ENCODE measurements around the gene NLN. TPM values are rescaled to one million over a fixed set of nuclear protein-coding genes. Genes with fewer than 3 reads are reported as not detected.
"Not testable (repeated sequence)": the region's sequence is repeated elsewhere in the genome, so short reads cannot be mapped to it uniquely, and the experiment has no call there.

Gene NLN
- 28.4 TPM for polyA plus RNA-seq (2013, experiment 1 of 2; ENCODE audit: insufficient read length)
- polyA plus RNA-seq (2013, experiment 2 of 2; ENCODE audit: insufficient read length), result 27.7 TPM

- DNase-seq, result peak; percentile 85
Observed at GRCh38 chr5:65721720-65722574, at the start of gene NLN, which contains the start of gene SGTB. Gene NLN (plus strand): TSS chr5:65722205. CDS start chr5:65722374, 169 bp downstream. Gene SGTB (minus strand): TSS chr5:65722109. CDS start chr5:65720807, 1,302 bp downstream.

- DNase-seq, result peak; percentile 48
Observed at GRCh38 chr5:65672796-65673195, 49.2 kb upstream of the NLN start.

GRCh38 chr5:65674749-65675148 is 47.3 kb upstream of the NLN start:
- no peak for DNase-seq

- not testable (repeated sequence) for DNase-seq
Observed at GRCh38 chr5:65676056-65676455, 45.9 kb upstream of the NLN start.

- DNase-seq, result no peak
Observed at GRCh38 chr5:65682148-65682547, 39.9 kb upstream of the NLN start.

GRCh38 chr5:65693121-65693520 is 28.9 kb upstream of the NLN start:
- no peak for DNase-seq

- DNase-seq, result no peak
Observed at GRCh38 chr5:65695162-65695755, 26.7 kb upstream of the NLN start.

- DNase-seq, result no peak
Observed at GRCh38 chr5:65695896-65696295, 26.1 kb upstream of the NLN start.

- DNase-seq, result no peak
Observed at GRCh38 chr5:65696892-65697291, 25.1 kb upstream of the NLN start.

GRCh38 chr5:65699338-65699737 is 22.7 kb upstream of the NLN start:
- DNase-seq, result no peak

GRCh38 chr5:65702036-65702435 is 20.0 kb upstream of the NLN start:
- DNase-seq, result no peak

GRCh38 chr5:65704621-65705239 is 17.3 kb upstream of the NLN start:
- DNase-seq, result no peak

GRCh38 chr5:65707663-65708062 is 14.3 kb upstream of the NLN start:
- no peak for DNase-seq

GRCh38 chr5:65708145-65708544 is 13.9 kb upstream of the NLN start:
- DNase-seq, result no peak

- no peak for DNase-seq
Observed at GRCh38 chr5:65718576-65719310, 3.3 kb upstream of the NLN start.

GRCh38 chr5:65721050-65721719 is 820 bp upstream of the NLN start:
- DNase-seq, result peak; percentile 72

- DNase-seq, result peak; percentile 66
Observed at GRCh38 chr5:65722575-65723403, 784 bp downstream of the NLN start.

GRCh38 chr5:65727491-65728156 is 5.6 kb downstream of the NLN start:
- no peak for DNase-seq

- DNase-seq, result no peak
Observed at GRCh38 chr5:65728218-65728617, 6.2 kb downstream of the NLN start.

GRCh38 chr5:65730910-65731309 is 8.9 kb downstream of the NLN start:
- no peak for DNase-seq

GRCh38 chr5:65732046-65732445 is 10.0 kb downstream of the NLN start:
- DNase-seq, result not testable (repeated sequence)

Data from fibroblast of skin of abdomen (primary cell).